BLaER1 (cell line): ENCODE data around the gene ERVMER34-1.

Experiments used
- H3K27ac ChIP-seq: shearing (Covaris generic); formaldehyde crosslinking; 2 replicates; pipeline ENCODE4 v1.8.1; 2022
- H3K27me3 ChIP-seq: shearing (Covaris generic); formaldehyde crosslinking; 2 replicates; pipeline ENCODE4 v1.8.1; 2022
- H3K36me3 ChIP-seq: shearing (Covaris generic); formaldehyde crosslinking; 2 replicates; pipeline ENCODE4 v1.8.1; 2022
- H3K4me1 ChIP-seq: shearing (Covaris generic); formaldehyde crosslinking; 2 replicates; pipeline ENCODE4 v1.8.1; 2022
- H3K4me2 ChIP-seq: shearing (Covaris generic); formaldehyde crosslinking; 2 replicates; pipeline ENCODE4 v1.8.1; 2022
- H3K4me3 ChIP-seq: shearing (Covaris generic); formaldehyde crosslinking; 2 replicates; pipeline ENCODE4 v1.8.1; 2022
- H3K9ac ChIP-seq: shearing (Covaris generic); formaldehyde crosslinking; 2 replicates; pipeline ENCODE4 v1.8.1; 2022
- H3K9me3 ChIP-seq: shearing (Covaris generic); formaldehyde crosslinking; 2 replicates; pipeline ENCODE4 v1.8.1; 2022
- H4K20me1 ChIP-seq: shearing (Covaris generic); formaldehyde crosslinking; 2 replicates; pipeline ENCODE4 v1.8.1; 2022
- Cebpa-rat ChIP-seq: shearing (Covaris generic); IDR thresholded peaks from 2 replicates; pipeline ENCODE4 v1.8.1; 2022

ERVMER34-1 gene

DNA sequence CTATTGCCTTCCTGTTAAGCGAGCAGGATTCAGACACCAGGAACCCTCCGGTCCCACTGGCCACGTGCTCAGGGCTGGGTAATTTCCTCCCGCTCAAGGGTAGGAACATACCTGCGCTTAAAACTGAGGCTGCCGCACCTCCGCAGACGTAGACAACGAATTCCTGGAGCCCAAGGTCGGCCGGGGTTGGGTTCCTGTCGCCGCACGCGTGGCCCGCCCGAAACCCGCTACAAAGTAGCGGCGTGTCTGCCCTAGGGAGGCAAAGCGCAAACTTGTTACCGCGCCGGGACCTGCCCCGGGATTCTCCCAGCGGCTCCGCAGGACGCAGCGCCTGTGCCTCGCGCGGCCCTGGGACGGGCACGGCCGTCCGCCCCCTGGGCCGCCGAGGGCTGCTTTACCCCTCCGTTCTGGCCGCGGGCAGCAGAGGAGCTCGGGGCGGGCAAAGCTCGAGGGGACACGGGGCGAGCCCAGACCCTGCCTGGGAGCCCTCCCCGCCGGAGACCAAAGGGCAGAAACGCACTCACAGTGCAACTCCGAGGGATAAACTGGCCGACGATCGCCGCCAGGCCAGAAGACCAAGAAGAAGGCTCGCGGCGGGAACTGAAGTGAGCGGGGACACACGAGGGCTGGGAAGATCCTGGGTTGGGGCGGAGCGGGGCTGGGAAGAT, at the start of gene ERVMER34-1:
Gene ERVMER34-1 (minus strand): TSS at position 607 of the 668 bp plus-strand sequence. CDS start 5,905 bp downstream, outside the sequence.
- Histone ChIP-seq H3K27me3 (no peaks in the 10 kb centered on the region), H3K4me1 (no peaks in the 10 kb centered on the region), H3K9ac (no peak within 1 kb of the TSS), H3K36me3 (no peaks in the 10 kb centered on the region), H3K27ac (no peak within 1 kb of the TSS), H3K4me2 (no peak within 1 kb of the TSS), H3K4me3 (no peak within 1 kb of the TSS), H3K9me3 (peaks cover 22% of the 10 kb centered on the region), H4K20me1 (no peaks in the 10 kb centered on the region)
- no peak for TF ChIP-seq Cebpa-rat

GRCh38 chr4:52799813-52800212, 48.6 kb upstream of the ERVMER34-1 start:
- Histone ChIP-seq H3K36me3 (no peaks in the 10 kb centered on the region), H3K9ac (no peak overlapping the region), H3K4me2 (no peak overlapping the region), H3K9me3 (0 out of 2 replicates have a peak, but pooled peaks cover 11% of the 10 kb centered on the region), H3K27me3 (no peaks in the 10 kb centered on the region), H3K4me1 (peaks cover 6% of the 10 kb centered on the region; the same call in 1 of the 2 replicates), H3K27ac (no peak overlapping the region), H3K4me3 (no peak overlapping the region), H4K20me1 (no peaks in the 10 kb centered on the region)
- TF ChIP-seq Cebpa-rat = no peak

DNA sequence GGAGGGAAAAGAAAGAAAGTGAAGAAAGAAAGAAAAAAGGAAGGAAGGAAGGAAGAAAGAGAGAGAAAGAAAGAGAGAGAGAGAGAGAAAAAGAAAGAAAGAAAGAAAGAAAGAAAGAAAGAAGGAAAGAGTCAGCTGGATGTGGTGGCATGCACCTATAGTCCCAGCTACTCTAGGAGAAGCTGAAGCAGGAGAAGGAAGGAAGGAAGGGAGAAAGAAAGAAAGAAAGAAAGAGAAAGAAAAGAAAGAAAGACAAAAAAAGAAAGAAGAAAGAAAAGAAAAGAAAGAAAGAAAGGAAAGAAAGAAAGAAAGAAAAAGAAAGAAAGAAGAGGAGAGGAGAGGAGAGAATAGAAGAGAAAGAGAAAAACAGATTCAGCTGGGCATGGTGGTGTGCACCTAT, 44.3 kb upstream of the ERVMER34-1 start:
- Histone ChIP-seq H3K9me3 (no peaks in the 10 kb centered on the region), H3K9ac (no peak overlapping the region), H4K20me1 (no peaks in the 10 kb centered on the region), H3K27me3 (no peaks in the 10 kb centered on the region), H3K36me3 (no peaks in the 10 kb centered on the region), H3K4me3 (no peak overlapping the region), H3K4me2 (no peak overlapping the region), H3K27ac (no peak overlapping the region), H3K4me1 (peaks cover 6% of the 10 kb centered on the region; the same call in 1 of the 2 replicates)
- TF ChIP-seq Cebpa-rat = no peak

GRCh38 chr4:52791936-52792335, 40.7 kb upstream of the ERVMER34-1 start:
- Histone ChIP-seq H3K4me2 (no peak overlapping the region), H3K36me3 (no peaks in the 10 kb centered on the region), H3K9ac (no peak overlapping the region), H3K4me1 (no peaks in the 10 kb centered on the region), H3K27ac (no peak overlapping the region), H3K4me3 (no peak overlapping the region), H3K27me3 (no peaks in the 10 kb centered on the region), H4K20me1 (no peaks in the 10 kb centered on the region), H3K9me3 (no peaks in the 10 kb centered on the region)
- no peak for TF ChIP-seq Cebpa-rat

DNA sequence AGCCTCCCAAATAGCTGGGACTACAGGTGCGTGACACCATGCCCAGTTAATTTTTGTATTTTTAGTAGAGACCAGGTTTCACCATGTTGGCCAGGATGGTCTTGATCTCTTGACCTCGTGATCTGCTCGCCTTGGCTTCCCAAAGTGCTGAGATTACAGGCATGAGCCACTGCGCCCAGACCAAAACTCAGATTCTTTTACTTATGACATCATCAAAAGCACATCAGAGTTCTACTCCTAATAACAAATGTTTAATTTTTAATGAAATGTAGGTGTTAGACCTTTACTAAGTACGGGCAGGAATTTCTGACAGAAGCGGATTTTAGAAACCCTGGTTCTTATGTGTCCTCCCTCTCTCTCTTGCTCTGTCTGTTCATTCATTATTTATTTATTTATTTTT, 38.5 kb upstream of the ERVMER34-1 start:
- Histone ChIP-seq H3K4me1 (no peaks in the 10 kb centered on the region), H3K4me2 (no peak overlapping the region), H3K9me3 (no peaks in the 10 kb centered on the region), H4K20me1 (no peaks in the 10 kb centered on the region), H3K4me3 (no peak overlapping the region), H3K27me3 (no peaks in the 10 kb centered on the region), H3K27ac (no peak overlapping the region), H3K36me3 (no peaks in the 10 kb centered on the region), H3K9ac (no peak overlapping the region)
- no peak for TF ChIP-seq Cebpa-rat

DNA sequence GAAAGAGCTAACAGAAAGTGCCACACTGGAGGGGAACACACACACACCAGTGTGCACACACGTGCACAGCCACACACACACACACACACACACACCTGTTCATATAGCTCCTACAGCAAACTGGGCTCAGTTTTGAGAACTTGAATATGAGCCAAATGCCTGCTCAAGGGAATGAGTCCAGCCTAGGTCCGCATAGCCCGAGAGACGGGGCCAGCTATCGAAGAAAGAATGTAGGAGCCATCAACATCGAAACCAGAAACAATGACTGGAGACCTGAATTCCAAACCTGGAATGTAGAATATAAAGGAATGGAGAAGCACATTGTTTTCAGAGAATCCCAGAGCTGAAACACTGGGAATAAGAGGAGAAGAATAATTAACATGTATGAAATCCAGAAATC, 37.6 kb upstream of the ERVMER34-1 start:
- no peak overlapping the region for H3K9ac ChIP-seq
- H3K9me3 ChIP-seq = no peaks in the 10 kb centered on the region
- H3K4me1 ChIP-seq = no peaks in the 10 kb centered on the region
- no peak overlapping the region for H3K27ac ChIP-seq
- H3K4me3 ChIP-seq = no peak overlapping the region
- no peak for TF ChIP-seq Cebpa-rat
- no peaks in the 10 kb centered on the region for H4K20me1 ChIP-seq
- no peaks in the 10 kb centered on the region for H3K27me3 ChIP-seq
- H3K4me2 ChIP-seq = no peak overlapping the region
- H3K36me3 ChIP-seq = no peaks in the 10 kb centered on the region

- H3K36me3 ChIP-seq = no peaks in the 10 kb centered on the region
- no peak overlapping the region for H3K4me2 ChIP-seq
- H3K27ac ChIP-seq = no peak overlapping the region
- TF ChIP-seq Cebpa-rat = no peak
- H4K20me1 ChIP-seq = no peaks in the 10 kb centered on the region
- no peak overlapping the region for H3K9ac ChIP-seq
- H3K4me3 ChIP-seq = no peak overlapping the region
- no peaks in the 10 kb centered on the region for H3K9me3 ChIP-seq
- no peaks in the 10 kb centered on the region for H3K27me3 ChIP-seq
- no peaks in the 10 kb centered on the region for H3K4me1 ChIP-seq
These were observed 31.8 kb upstream of the ERVMER34-1 start for GRCh38 chr4:52783069-52783468.

DNA sequence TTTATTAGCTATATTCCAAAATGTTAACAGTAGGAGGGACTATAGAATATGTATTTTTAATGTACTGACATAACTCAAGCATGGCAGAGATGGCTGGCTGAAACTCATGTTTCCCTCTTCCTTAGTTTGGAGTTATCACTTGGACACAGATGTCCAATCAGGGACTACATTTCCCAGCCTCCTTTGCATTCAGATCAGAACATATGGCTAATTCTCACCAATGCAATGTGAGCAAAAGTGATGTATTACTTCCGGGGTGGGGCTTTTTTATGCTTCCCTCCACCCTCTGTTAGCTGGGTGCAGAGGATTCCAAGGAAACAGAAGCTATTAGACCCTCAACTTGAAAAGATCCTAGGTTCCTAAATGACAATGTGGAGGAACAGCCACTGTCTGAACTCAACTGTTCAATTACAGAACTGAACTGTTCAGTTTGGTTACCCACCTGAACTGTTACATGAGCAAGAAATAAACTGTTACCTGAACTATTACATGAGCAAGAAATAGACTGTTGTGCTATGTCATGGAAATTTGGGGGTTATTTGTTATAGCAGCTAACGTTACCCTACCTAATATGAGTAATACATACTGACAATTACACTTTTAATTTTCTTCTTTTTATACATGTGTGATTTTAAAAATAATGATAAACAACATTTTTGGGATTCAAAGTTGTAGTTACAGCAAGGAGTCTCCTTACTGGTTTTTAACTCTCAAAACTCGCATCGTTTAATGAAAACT, 29.6 kb upstream of the ERVMER34-1 start:
- no peaks in the 10 kb centered on the region for H3K4me1 ChIP-seq
- TF ChIP-seq Cebpa-rat = no peak

GRCh38 chr4:52780206-52780605, 29.0 kb upstream of the ERVMER34-1 start:
- H3K4me1 ChIP-seq = no peaks in the 10 kb centered on the region
- no peak overlapping the region for H3K4me2 ChIP-seq
- no peaks in the 10 kb centered on the region for H3K27me3 ChIP-seq
- no peak overlapping the region for H3K9ac ChIP-seq
- no peaks in the 10 kb centered on the region for H3K9me3 ChIP-seq
- H3K36me3 ChIP-seq = no peaks in the 10 kb centered on the region
- no peaks in the 10 kb centered on the region for H4K20me1 ChIP-seq
- no peak overlapping the region for H3K27ac ChIP-seq
- TF ChIP-seq Cebpa-rat = no peak
- H3K4me3 ChIP-seq = no peak overlapping the region

More for the DNA sequence above, 29.6 kb upstream of the ERVMER34-1 start:
- H3K4me2 ChIP-seq = no peak overlapping the region
- no peak overlapping the region for H3K9ac ChIP-seq
- no peak overlapping the region for H3K27ac ChIP-seq
- no peaks in the 10 kb centered on the region for H4K20me1 ChIP-seq
- no peaks in the 10 kb centered on the region for H3K27me3 ChIP-seq
- H3K36me3 ChIP-seq = no peaks in the 10 kb centered on the region
- no peak overlapping the region for H3K4me3 ChIP-seq
- no peaks in the 10 kb centered on the region for H3K9me3 ChIP-seq

GRCh38 chr4:52760256-52760655, 9.0 kb upstream of the ERVMER34-1 start:
- Histone ChIP-seq H3K27me3 (no peaks in the 10 kb centered on the region), H3K9ac (no peak overlapping the region), H3K9me3 (no peaks in the 10 kb centered on the region), H3K4me2 (no peak overlapping the region), H3K36me3 (no peaks in the 10 kb centered on the region), H4K20me1 (no peaks in the 10 kb centered on the region), H3K4me3 (no peak overlapping the region), H3K27ac (no peak overlapping the region), H3K4me1 (no peaks in the 10 kb centered on the region)
- no peak for TF ChIP-seq Cebpa-rat
